Stimulated activated CD4-positive, alpha-beta T cell treated with anti-CD3 and anti-CD28 coated beads, Interleukin-4, amount 100 ng/mL, for 4 hours (primary cell): ENCODE results near the gene MMP17.

Source experiments
- DNase-seq, 2 experiments: peaks; one replicate each; pipeline ENCODE4 v3.0.0-alpha.2; 2020

Gene MMP17

DNA sequence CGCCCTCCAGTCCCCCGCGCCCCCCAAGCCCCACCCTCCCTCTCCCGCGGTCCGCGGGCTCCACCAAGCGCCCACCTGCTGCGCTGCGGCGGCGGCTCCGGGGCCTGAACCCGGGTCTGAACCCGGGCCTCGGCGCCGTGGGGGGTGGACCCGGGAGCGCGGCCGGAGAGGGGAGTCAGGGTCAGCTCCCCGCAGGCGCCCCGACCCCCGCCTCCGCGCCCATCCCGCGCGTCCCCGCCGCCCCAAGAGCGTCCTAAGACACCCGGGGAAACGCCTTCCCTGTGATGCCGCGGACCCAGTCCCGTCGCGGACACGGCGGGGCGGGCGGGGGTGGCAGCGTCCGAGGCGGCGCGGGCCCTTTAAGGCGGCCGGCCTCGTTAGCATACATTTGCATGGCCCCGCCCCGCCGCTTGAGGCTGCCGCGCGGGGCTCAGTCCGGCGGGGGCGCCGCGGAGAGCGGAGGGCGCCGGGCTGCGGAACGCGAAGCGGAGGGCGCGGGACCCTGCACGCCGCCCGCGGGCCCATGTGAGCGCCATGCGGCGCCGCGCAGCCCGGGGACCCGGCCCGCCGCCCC, at the start of gene MMP17:
Gene MMP17, plus strand, starts transcription at position 433 of the 574 bp plus-strand sequence. Its CDS starts 102 bp downstream, at position 535.
- peak in 1 of 2 experiments; percentile 36 for DNase-seq

- no peak for DNase-seq
Observed at GRCh38 chr12:131779027-131779426, 49.2 kb upstream of the MMP17 start.

GRCh38 chr12:131782061-131782460, 46.1 kb upstream of the MMP17 start:
- no peak for DNase-seq

- no peak for DNase-seq
Observed at GRCh38 chr12:131783915-131784541, 44.2 kb upstream of the MMP17 start.

DNA sequence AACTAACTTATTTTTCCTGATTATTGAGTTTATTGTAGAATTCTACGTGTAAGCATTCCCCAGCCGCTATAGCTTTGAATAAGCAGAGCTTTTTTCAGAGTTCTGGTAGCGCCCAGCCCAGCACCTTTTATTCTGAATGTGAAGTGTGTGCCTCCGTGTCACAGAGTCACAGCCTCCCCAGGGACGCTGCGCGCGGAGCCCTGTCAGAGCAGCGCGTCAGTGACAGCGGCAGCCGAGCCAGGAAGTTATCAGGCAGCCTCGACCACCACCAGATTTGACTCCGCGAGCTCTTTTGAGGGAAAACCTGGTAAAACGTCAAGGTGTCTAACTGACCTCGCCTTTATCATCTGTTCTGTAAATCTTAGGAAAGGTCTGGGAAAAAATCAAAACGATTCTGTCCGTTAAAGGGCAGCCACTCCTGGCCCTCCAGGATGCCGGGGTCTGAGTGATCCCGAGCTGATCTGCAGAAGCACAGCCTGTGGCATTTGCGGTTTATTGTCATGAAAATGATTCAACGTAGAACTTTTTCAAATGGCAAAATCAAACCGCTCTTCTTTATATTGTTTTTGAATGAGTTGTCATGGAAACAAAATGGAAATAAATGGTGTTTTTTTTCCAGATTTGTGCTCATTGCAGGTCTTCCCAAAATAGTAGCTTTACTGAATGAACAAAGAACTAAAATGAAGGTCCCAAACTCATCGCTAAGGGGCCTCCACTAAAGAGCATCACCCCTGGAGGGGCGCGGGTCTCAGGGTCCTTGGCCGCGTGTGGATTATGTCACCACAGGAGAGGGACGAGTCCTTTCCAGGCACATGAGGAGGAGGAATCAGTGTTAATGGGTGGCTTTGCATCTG, 43.1 kb upstream of the MMP17 start:
- DNase-seq = no peak

- no peak for DNase-seq
Observed at GRCh38 chr12:131785763-131786330, 42.3 kb upstream of the MMP17 start.

DNA sequence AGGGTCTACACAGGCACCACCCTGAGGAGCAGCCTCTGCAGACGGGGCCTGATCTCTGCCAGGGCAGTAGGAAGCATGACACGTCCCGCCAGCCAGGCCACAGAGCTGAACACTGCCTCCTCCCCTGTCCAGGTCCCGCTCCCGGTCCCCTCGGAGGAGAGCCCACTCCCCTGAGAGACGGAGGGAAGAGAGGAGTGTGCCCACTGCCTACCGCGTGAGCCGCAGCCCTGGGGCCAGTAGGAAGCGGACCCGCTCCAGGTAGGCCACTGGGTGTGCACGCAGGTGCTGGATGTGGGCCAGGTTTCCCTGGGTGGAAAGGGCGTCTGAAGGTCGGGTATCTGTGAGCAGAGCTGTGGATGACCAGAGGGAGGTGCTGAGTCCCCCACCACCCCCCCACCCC, 41.9 kb upstream of the MMP17 start:
- no peak for DNase-seq

- no peak for DNase-seq
Observed at GRCh38 chr12:131787143-131787660, 41.0 kb upstream of the MMP17 start.

GRCh38 chr12:131788070-131788469, 40.1 kb upstream of the MMP17 start:
- no peak for DNase-seq

GRCh38 chr12:131789638-131790037, 38.6 kb upstream of the MMP17 start:
- DNase-seq = no peak

GRCh38 chr12:131793243-131794022, 34.8 kb upstream of the MMP17 start:
- no peak for DNase-seq

- no peak for DNase-seq
Observed at GRCh38 chr12:131794061-131794460, 34.1 kb upstream of the MMP17 start.

- DNase-seq = no peak
Observed at GRCh38 chr12:131794573-131794972, 33.6 kb upstream of the MMP17 start.

GRCh38 chr12:131795064-131795463, 33.1 kb upstream of the MMP17 start:
- no peak for DNase-seq

DNA sequence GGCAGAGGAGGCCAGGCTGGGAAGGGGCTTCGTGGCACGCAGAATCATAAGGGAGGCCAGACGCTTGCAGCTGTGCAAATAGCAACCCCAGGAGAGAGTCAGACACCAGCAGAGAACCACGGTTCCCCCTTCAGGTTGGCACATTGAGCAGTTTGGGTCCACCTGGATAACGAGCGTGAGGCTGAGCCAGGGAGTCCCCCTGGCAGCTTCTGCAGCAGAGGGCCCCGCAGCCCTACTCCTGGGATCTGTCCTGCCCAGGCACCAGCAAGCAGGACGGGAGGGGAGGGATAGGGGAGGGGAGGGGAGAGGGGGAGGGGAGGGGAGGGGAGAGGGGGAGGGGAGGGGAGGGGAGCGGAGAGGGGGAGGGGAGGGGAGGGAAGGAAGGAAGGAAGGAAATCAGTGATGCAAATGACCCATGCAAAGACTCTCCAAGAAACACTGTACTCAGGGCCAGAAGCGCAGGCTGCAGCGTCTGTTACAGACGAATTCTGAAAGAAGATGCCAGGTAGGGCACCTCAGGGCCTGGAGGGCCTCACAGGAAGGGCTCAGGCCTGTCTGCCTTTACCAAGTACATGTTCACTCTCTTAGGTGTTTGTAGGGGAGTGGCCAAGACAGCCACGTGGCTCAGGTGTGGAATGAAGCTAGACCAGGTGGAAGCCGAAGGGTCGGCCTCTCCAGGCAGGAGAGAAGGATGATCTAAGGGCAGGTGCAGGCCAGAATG, 32.3 kb upstream of the MMP17 start:
- no peak for DNase-seq

GRCh38 chr12:131796411-131796736, 31.8 kb upstream of the MMP17 start:
- DNase-seq = no peak

GRCh38 chr12:131796754-131797587, 31.2 kb upstream of the MMP17 start:
- no peak for DNase-seq

GRCh38 chr12:131797588-131797934, 30.6 kb upstream of the MMP17 start:
- no peak for DNase-seq

DNA sequence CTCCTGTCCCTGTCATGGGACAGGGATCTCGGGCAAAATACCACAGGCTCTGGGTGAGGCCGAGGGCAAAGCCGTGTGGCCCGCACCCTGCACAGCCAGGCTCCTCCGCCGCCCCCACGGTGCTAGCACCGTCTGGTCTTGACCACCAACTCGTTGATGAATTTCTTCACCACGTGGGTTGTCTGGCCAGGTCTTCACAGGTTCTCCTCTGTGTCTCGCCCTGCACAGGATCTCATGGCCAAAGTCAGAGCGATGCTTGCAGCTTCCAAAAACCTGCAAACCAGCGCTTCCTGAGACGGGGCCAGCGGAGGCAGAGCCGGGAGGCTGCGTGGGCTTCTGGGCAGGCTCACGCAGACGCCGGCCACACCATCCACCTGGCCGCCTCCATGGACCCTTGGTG, 29.0 kb upstream of the MMP17 start:
- DNase-seq = no peak

DNA sequence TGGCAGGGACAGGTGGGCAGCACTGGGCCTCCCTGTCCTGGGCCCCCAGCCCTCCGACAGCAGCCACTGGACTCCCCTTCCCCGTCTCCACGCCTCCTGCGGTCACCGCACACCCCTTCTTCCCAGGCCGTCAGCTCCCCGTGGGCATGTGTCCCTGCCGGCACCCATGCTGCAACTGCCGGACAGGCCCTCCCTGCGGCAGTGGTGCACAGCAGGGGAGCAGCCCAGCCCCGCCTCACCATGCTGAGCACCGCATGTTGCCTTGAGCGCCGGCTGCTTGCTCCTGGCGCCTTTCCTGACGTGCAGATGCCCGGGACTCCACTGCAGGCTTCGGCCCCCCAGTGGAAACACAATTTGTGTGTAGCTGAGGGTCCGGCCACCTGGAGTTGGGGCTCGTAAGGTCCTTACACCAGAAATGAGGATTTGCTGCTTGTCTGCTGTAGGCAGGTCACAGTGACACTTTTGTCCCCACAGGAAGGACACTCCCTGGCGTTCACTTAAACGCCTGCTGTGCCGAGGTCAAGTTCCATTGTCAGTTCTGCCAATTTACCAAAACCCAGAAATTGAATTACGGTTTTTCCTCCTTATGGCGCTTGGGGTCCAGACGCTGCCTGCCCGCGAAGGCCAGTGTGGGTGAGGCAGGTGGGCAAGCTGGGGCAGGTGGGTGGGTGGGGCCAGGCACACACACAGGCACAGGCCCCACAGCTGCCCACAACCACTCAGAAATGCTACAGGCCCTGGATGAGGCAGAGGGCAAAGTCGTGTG, 28.2 kb upstream of the MMP17 start:
- no peak for DNase-seq
